Activated T-cell treated with anti-CD3 and anti-CD28 coated beads, Interleukin-2, amount 50 U/mL, for 1 hour (primary cell): Measurements from ENCODE around the gene MIEN1.
"Not testable (repeated sequence)": the region's sequence is repeated elsewhere in the genome, so short reads cannot be mapped to it uniquely, and the experiment has no call there.

Experiments
- DNase-seq: peaks from one replicate; pipeline ENCODE4 v3.0.0-alpha.2; 2020

The MIEN1 gene

DNA sequence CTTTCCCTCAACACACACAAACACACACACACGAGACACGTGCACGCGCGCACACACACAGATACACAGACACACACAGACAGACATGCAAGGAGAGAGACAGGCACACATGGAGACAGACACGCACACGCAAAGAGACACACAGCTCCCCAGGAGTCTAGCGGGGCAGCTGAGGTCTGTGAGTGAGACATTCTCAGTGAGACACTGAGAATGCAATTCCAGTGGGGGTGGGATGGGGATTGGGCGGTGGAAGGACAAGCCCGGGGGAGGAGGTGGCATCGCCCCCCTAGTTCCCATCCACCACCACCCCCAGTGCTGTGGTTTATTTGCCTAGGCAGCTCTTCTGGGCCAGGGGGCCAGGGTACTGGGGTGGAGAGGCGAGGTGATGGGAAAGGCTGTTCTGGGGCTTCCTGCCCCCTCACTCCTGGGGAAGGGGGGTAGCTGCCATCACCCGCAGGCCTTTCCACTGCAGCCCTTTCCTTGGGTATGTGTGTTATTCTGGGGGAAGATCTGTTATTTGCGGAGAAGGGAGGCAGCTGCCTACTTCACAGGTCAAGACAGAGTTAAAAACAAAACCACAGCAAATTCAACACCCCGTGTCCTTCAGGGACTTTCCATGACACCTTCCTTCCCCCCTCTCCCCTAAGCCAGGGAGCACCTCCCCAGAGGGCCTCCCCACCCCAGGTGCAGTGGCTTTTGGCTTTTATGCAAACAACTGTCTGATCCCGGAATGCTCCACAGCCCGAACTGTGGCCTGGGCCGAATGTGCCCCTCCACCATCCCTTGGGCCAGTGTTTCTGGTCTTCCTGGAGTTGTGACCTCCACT is 25.4 kb upstream of the MIEN1 start:
- DNase-seq: peak; percentile 66

GRCh38 chr17:39754958-39755553 is 24.7 kb upstream of the MIEN1 start:
- DNase-seq: peak; percentile 61

GRCh38 chr17:39754161-39754957 is 24.0 kb upstream of the MIEN1 start:
- DNase-seq: peak; percentile 98

GRCh38 chr17:39753514-39754160 is 23.3 kb upstream of the MIEN1 start:
- no peak for DNase-seq

DNA sequence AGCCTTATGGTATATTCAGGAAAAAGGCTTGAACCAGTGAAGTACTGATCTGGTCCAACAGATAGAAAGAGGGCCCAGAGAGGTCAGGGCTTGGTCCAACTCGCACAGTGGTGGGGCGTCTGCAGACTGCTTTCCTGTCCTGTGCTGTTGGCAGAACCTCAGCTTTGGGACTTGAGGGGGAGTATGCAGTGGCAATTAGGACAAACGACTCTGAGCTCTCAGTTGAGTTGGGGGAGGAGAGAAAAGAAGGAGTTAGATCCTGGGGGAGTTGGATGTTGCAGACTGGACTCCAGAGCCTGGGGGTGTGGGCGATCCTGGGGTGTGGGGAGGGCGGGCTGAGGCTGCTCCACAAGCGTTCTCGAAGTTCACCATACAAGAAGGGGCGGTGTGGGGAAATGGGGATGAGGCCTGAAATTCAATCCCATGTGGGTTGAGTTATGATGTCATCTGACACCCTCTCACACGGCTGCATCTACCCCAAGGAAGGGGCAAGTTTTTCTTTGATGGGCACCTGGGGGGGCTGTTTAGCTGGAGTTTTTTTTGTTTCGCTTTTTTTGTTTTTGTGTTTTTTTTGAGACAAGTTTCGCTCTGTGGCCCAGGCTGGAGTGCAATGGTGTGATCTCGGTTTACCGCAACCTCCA is 22.0 kb upstream of the MIEN1 start:
- no peak for DNase-seq

GRCh38 chr17:39751637-39752036 is 21.3 kb upstream of the MIEN1 start:
- no peak for DNase-seq

DNA sequence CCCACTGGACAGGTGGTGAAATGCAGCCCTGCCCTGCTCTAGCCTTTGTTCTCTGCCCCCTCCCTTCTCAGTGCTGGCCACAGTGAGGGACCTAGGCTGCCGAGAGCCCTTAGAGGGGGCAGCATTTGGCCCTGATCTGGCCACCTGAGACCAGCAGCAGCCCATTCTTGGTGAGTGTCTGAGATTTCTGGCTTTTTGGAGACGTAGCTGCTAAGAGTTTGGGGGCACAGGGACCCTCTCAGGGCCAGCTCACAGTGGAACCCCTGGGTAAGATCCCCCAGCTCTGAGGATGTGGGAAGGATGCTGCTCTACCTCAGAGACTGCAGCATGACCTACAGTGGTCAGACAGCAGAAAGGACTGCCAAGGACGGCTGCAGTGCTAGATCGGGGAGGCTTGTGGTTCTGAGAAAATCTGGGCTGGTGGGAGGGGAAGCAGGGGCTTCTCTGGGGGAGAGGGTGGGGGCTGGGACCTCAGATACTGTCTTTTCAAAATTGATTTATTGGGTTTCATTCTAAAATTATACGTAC is 20.7 kb upstream of the MIEN1 start:
- no peak for DNase-seq

DNA sequence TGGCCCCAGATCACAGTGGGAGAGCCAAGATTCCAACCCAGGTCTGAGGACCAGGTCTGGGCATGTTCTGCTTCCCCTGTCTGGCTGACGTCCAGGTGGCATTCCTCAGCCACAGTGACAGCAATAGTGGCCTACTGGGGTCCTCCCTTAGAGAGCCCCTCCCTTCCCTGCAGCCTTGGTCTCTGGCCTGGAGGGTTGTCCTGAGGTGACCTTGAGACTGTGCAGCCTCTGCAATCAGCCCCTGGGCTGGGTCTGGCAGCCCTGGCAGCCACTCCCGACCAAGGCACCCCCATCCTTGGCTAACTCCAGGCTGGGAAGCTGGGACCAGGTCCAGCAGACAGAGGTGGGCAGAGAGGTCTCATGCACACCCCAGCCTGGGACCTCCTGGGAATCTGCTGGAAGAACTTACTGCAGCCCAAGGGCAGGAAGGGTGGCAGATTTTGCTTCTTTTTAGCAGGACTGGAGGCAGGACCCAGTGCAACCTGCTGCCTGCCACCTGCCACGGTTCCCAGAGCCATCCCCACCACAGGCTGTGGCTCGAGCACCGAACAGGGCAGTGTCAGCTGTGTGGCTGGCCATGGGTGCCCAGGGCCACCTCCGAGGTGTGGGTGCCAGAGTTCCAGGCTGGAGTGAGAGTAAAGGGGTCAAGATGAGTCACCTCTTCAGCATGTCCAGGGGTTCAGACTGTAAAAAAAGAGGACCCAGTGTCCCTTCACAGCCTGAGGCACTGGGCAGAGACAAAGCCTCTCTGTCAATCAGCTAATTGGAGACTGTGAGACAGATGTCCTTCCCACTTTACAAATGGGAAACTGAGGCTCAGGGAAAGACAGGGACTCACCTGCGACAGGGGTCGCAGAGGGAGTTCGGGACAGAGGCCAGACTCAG is 20.0 kb upstream of the MIEN1 start:
- DNase-seq: no peak

DNA sequence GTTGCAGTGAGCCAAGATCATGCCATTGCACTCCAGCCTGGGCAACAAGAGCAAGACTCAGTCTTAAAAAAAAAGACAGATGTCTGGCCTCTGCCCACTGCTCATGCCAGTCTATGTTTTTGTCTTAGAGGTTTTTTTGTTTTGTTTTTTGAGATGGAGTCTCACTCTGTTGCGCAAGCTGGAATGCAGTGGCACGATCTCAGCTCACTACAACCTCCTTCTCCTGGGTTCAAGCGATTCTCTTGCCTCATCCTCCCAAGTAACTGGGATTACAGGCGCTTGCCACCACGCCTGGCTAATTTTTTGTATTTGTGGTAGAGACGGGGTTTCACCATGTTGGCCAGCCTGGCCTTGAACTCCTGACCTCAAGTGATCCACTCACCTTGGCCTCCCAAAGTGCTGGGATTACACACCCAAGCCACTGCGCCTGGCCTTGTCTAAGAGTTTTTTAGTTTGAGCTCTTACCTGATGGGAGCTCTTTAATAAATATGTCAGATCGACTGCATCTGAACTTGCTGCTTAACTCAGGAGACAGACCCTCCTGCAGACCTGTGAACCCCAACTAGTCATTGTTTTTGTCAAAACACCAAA is 18.2 kb upstream of the MIEN1 start:
- DNase-seq: not testable (repeated sequence)

- no peak for DNase-seq
Measured at GRCh38 chr17:39747745-39748144, 17.4 kb upstream of the MIEN1 start.

DNA sequence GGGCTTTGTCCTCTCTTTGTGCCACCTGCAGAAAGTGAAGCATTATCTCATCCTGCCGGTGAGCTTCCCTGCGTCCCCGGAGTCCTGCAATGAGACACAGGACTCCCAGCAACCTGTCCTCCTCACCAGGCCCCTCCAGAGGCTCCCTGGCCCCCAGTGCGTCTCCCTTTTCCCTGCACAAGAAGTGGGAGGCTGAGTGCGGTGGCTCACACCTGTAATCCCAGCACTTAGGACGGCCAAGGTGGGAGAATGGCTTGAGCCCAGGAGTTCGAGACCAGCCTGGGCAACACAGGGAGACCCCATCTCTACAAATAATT is 15.8 kb upstream of the MIEN1 start:
- DNase-seq: no peak

DNA sequence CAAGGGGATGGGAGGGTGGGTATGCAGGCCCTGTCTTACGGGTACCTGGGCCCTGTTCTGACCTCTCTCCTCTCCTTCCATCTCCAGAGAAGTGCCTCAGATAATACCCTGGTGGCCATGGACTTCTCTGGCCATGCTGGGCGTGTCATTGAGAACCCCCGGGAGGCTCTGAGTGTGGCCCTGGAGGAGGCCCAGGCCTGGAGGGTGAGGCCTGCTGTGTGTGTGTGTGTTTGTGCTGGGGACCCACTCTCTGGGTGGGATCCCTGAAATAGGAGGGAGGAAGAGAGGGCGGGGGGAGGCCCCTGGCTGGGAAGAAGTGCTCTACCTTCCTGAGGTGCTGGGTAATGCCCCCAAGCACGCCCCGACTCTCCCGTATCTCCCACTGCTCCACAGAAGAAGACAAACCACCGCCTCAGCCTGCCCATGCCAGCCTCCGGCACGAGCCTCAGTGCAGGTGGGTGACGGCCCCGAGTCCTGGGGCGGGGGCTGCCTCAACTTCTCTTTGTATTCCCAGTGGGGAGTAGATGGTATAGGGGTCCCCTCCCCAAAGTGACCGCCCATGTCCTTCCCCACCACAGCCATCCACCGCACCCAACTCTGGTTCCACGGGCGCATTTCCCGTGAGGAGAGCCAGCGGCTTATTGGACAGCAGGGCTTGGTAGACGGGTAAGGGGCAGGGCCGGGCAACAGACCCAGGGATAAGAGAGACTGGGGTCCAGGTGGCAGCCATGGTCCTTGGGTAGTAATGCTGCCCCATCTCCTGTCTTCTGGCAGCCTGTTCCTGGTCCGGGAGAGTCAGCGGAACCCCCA is 15.2 kb upstream of the MIEN1 start:
- DNase-seq: no peak

DNA sequence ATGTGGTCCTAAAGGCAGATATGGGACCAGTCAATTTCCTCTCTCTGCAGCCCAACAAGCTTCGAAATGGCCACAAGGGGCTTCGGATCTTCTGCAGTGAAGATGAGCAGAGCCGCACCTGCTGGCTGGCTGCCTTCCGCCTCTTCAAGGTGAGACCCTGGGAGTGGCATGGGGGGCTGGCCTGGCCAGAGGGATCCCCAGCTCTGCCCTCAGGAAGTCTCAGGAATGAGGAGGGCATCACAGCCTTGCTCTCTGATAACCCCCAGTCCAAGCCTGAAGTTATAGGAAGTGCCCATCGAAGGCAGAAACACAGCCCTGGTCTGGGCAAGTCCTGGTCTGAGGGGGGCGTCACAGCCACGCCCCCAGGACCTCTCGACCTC is 14.5 kb upstream of the MIEN1 start:
- no peak for DNase-seq

DNA sequence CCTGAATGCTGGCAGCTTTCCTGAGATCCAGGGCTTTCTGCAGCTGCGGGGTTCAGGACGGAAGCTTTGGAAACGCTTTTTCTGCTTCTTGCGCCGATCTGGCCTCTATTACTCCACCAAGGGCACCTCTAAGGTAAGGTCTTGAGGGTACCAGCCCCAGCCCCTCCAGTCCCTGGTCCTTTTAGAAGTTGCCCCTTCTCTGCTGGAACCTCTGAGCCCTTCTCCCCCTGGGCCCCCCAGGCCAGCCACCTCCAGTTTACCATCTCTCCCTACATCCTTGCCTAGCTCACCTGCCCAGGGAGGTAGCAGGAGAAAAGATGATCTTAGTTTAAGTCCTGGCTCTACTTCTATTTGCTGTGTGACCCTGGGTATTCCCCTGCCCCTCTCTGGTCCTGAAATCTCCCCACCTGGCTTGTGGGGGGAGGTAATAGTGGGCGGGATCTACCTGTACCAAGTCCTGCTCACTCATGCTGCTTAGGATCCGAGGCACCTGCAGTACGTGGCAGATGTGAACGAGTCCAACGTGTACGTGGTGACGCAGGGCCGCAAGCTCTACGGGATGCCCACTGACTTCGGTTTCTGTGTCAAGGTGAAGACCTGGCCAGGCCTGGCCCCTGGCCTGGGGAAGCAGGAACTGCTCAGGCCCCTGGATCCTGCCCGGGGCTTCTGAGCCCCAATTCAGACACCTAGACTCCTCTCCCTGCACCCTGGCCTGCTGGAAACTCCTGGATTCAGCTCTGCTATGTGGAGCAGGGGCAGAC is 13.9 kb upstream of the MIEN1 start:
- no peak for DNase-seq

- DNase-seq: no peak
Measured at GRCh38 chr17:39742856-39743436, 12.6 kb upstream of the MIEN1 start.

DNA sequence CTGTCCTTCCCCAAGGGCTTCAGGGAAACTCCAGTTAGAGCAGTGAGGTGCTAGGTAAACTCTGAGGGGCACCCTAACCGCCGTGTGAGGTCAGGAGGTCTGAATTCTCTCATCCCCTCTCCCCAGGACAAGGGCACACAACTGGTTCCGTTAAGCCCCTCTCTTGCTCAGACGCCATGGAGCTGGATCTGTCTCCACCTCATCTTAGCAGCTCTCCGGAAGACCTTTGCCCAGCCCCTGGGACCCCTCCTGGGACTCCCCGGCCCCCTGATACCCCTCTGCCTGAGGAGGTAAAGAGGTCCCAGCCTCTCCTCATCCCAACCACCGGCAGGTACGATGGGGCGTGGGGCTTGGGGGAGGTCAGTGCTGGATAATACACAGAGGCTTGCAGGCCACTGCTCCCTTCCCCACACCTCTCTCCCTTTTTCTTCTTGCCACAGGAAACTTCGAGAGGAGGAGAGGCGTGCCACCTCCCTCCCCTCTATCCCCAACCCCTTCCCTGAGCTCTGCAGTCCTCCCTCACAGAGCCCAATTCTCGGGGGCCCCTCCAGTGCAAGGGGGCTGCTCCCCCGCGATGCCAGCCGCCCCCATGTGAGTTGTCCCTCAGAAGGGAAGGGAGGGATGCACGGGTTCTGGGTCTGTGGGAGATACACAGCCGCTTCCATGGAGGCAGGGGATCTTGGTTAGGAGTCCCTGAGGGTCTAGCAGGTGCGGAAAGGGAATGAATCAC is 12.0 kb upstream of the MIEN1 start:
- DNase-seq: no peak

GRCh38 chr17:39740357-39741111 is 10.2 kb upstream of the MIEN1 start:
- DNase-seq: no peak

DNA sequence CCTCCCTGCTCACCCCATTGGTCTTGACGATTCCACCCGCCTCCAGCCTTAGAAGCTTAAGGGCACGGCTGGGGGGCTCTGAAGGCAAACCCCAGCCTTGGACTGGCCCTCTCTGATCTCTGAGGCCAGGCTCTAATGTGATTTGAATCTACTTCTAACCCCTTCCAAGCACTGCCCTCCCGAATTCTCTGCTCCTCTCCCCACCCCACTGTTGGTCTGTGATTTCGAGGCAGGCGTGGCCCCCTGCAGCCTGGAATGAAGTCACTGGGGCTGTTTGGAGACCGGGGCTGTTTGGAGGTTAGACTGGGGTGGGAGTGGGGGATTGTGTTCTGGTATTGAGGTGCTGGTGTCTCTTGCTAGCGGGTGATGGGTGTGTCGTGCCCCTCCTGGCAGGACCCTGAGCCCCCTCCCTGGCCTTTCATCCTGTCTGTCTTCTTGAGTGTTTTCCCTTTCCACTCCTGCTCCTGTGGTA is 9.6 kb upstream of the MIEN1 start:
- DNase-seq: no peak
